Vagina (tissue), 2 donors: ENCODE measurements around the gene MAT2A.
"Not testable (repeated sequence)": the region's sequence is repeated elsewhere in the genome, so short reads cannot be mapped to it uniquely, and the experiment has no call there.

Experiments used
- POLR2A ChIP-seq, 2 donors: fragments of 450-650 bp; IDR thresholded peaks; one replicate each; pipeline ENCODE4 v1.6.1; 2017; ENCODE audit warnings: antibody characterized with exemption in 2 of 2, mild to moderate bottlenecking in 2 of 2, moderate library complexity in 2 of 2
- TF ChIP-seq, protein P1 (sequence below), 3 experiments: fragments of 450-650 bp in 2 of 3; fragments of 200-600 bp in 1 of 3; sonication (generic) in 1 of 3; IDR thresholded peaks; one replicate each; pipeline ENCODE4 v1.5.1; 2017 to 2019; ENCODE audit warnings: antibody characterized with exemption in 3 of 3, mild to moderate bottlenecking in 2 of 3, moderate library complexity in 2 of 3

- TF ChIP-seq, protein P1, sequence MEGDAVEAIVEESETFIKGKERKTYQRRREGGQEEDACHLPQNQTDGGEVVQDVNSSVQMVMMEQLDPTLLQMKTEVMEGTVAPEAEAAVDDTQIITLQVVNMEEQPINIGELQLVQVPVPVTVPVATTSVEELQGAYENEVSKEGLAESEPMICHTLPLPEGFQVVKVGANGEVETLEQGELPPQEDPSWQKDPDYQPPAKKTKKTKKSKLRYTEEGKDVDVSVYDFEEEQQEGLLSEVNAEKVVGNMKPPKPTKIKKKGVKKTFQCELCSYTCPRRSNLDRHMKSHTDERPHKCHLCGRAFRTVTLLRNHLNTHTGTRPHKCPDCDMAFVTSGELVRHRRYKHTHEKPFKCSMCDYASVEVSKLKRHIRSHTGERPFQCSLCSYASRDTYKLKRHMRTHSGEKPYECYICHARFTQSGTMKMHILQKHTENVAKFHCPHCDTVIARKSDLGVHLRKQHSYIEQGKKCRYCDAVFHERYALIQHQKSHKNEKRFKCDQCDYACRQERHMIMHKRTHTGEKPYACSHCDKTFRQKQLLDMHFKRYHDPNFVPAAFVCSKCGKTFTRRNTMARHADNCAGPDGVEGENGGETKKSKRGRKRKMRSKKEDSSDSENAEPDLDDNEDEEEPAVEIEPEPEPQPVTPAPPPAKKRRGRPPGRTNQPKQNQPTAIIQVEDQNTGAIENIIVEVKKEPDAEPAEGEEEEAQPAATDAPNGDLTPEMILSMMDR (IDR thresholded peaks at IDR 0.05) = not testable (repeated sequence)
- TF ChIP-seq POLR2A (IDR thresholded peaks at IDR 0.05) = not testable (repeated sequence)
Measured at GRCh38 chr2:85592299-85592698, 53.3 kb downstream of the MAT2A start.
